GM19372 (cell line): Measurements from ENCODE around the gene DGKD.

ENCODE experiments used
- ATAC-seq: cut with Tn5 transposase; IDR thresholded peaks from one replicate; pipeline ENCODE4 v1.9.1; 2021; ENCODE audit warnings: mild to moderate bottlenecking, low read depth, moderate library complexity; ENCODE audit not compliant: unreplicated experiment

The DGKD gene

DNA sequence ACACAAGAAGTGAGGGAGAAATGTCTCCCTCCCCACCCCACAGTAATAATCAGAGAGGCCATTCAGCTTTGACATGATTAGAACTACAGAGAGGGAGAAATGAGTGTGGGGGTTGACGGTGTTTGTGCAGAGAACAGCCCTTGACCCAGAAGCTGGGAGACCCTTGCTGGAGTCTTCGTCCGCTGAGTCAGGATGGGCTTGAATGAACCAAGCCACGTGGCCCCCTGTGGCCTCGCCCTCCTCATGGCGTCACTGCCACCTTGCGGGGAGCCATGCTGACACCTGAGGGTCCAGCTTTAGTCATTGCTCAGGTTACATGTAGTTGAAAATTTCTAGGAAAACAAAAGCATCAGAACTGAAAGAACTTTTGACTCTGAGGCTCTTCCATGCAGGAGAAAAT is 101.2 kb downstream of the DGKD start:
- ATAC-seq: no peak

GRCh38 chr2:233456111-233456510 is 101.8 kb downstream of the DGKD start:
- no peak for ATAC-seq

GRCh38 chr2:233456934-233457333 is 102.6 kb downstream of the DGKD start:
- ATAC-seq: no peak

DNA sequence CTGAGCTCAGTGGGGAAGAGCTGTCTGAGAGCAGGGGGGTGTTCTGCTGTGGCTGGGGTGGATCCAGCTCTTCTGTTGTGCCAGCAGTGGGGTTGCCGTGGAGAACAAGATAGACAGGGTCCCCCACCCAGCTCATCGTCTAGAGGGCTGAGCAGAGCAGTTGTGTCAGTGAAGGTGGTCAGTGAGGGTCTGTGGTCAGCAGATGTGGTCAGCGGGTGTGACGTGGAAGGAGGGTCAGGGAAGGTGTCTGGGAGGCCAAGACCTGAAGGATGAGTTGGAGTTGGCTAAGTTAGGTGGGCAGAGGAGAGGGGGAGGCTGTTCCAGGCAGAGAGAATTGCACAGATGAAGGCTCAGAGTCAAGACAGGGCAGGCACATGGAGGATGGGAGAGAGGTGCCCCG is 103.1 kb downstream of the DGKD start:
- ATAC-seq: no peak

- no peak for ATAC-seq
Measured at GRCh38 chr2:233458031-233458610, 103.8 kb downstream of the DGKD start.

DNA sequence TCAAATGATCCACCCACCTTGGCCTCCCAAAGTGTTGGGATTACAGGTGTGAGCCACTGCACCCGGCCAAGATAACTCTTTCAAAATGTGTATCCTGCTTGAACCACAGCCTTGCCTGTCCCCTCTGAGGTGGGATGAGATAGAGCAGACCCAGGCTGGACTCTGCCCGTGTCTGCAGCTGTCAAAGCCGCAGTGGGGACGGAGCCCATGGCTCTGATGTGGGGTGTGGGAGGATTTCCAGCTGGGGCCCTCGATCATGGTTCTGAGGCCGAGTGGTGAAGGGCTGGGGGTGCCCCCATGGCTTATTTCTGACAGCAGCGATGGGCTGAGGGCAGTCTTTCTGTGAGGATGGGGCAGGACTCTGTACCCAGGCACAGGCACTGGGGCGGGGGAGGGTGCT is 104.5 kb downstream of the DGKD start:
- ATAC-seq: no peak

GRCh38 chr2:233459426-233459825 is 105.1 kb downstream of the DGKD start:
- ATAC-seq: no peak

- no peak for ATAC-seq
Measured at GRCh38 chr2:233460726-233461441, 106.6 kb downstream of the DGKD start.

DNA sequence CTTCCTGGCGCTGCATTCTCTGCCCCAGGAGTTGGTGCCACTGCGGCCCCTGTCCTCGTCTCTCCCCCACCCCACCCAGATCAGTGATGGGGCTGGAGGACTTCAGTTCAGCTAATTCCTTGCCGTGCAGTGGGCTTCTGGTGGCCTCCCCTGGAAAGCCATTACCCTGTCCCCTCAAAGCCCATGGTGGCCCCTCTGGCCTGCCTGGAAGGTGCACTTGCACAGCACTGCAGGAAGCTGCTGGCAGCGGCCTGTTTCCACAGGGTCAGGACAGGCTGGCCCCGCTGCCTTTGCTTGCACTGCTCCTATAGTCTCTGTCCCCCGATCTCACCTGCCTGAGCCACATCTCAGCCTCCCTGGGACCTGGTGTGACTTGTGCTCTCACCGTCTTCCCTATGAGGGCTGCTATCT is 107.2 kb downstream of the DGKD start:
- no peak for ATAC-seq

DNA sequence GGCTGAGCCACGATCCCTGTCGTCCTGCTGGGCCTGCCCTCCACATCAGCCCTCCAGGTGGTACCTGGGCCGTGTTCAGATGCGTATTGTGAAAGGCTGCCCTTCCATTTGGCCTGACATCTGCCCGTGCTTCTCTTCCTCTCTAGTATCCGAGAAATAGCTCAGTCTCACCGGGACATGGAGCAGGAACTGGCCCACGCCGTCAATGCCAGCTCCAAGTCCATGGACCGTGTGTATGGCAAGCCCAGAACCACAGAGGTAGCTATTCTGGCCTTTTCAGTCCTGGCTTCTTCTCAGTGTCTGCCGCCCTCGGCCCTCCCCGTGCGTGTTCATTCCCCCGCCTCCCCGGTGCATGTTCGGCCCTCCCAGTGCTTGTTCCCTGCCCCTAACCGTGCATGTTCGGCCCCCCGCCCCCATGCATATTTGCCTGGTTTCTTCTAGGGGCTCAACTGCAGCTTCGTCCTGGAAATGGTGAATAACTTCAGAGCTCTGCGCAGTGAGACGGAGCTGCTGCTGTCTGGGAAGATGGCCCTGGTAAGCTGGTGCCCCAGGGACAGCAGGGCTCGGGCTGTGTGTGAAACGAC is 108.0 kb downstream of the DGKD start:
- ATAC-seq: no peak

DNA sequence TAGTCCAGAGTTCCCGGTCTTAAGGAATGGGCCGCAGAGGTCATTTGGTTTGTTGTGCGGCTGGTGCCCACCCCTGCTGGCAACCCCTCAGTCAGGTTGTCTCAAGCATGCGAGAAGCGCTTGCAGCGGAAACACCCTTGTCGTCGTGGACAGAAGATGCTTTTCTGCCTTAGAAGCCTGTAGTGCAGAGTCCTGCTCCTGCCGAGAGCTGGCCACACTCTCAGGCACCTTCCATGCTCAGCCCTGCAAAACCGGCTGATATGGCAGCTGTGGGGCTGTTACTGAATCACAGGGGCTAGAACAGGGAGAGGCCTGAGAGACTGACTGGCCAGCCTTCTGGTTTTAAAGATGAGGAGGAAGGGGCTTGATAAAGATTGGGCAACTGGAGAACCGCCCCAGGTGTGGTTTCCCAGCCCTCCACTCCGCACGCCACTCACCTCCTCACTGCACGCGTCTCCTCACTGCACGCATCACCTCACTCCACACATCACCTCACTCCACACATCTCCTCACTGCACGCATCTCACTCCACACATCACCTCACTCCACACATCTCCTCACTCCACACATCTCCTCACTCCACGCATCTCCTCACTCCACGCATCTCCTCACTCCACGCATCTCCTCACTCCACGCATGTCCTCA is 108.7 kb downstream of the DGKD start:
- no peak for ATAC-seq

GRCh38 chr2:233463586-233463985 is 109.3 kb downstream of the DGKD start:
- ATAC-seq: no peak

DNA sequence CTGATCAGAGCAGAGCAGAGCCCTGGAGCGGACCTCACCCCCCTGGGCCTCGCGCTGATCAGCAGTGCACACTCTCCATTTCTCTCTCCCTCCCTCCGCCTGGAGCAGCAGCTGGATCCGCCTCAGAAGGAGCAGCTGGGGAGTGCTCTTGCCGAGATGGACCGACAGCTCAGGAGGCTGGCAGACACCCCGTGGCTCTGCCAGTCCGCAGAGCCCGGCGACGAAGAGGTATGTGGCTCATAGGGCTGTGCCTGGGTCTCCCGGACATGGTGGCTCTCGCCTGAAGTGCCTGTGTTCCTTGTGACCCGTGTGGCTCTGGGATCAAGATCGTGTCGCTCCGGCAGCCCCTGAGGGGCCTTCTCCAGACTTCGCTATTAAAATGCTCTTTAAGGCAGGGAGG is 109.8 kb downstream of the DGKD start:
- no peak for ATAC-seq

- ATAC-seq: no peak
Measured at GRCh38 chr2:233464531-233465240, 110.4 kb downstream of the DGKD start.

GRCh38 chr2:233466991-233467603 is 112.8 kb downstream of the DGKD start:
- ATAC-seq: no peak

DNA sequence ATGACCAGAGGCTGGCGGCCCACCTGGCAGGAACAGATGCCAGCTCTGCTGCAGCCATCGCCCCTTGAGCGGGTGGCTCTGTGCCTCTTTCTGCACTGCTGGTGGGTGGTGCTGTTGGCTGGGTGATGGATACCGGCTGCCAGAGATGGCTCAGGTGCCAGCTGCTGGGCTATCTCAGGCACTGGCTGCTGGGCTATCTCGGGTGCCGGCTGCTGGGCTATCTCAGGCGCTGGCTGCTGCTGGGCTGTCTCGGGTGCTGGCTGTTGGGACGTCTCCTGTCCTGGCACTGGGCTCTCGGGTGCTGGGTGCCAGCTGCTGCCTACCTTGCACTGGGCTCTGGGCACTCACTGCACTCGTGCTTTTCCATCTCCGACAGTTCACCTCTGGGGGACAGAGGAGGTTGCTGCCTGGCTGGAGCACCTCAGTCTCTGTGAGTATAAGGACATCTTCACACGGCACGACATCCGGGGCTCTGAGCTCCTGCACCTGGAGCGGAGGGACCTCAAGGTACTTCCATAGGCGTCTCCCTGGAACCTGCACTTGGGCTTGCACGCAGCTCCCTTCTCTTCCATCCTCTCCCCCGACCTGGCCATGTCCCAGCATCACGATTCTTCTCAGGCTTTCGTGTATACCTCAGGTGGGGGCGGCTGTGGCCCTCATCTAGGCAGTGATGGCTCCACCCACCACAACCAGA is 113.9 kb downstream of the DGKD start:
- no peak for ATAC-seq

DNA sequence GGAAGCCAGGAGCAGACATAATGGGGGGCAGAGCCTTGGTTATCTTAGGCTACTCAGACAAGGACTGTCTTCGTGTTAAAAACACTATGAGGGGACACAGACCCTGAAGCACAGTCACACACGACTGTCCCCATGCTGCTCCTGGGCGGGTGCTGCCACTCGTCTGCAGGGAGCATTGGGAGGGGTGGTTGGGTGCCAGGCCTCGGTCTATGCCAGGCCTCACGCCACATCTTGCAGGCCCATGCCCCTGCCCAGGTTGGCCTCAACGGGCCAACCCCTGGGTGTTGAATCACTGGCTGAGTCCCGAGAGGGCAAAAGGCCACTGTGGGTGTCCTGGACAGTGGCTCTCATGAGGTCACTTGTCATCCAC is 114.4 kb downstream of the DGKD start:
- no peak for ATAC-seq

DNA sequence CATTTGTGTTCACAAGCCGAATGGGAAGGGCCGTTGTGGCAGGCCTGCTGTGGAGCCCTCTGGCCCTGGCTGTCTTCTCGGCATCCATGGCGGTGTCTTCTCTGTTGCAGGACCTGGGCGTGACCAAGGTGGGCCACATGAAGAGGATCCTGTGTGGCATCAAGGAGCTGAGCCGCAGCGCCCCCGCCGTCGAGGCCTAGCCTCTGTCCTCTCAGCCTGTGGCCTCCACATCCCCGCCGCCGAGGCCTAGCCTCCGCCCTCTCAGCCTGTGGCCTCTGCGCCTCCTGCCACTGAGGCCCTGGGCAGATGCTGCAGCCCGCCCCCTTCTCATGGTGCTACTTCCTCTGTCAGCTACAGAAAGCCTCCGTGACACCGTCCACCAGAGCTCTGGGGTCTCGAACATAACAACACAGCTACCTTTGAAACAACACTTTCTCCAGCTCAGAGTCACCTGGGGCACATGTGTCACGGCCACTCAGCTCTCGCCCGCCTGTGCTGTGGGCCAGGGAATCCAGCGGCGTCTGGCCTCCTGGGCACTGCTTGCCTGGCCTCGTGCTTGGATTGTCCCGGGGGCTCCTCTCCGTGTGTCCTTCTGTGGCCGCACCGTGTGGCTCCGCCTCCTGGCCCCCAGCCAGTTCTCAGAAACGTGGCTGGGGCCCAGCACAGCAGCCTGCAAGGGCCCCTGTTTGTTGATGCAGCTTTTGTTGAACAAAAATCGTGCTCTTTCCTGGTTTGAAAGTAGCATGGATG is 115.1 kb downstream of the DGKD start:
- ATAC-seq: no peak

DNA sequence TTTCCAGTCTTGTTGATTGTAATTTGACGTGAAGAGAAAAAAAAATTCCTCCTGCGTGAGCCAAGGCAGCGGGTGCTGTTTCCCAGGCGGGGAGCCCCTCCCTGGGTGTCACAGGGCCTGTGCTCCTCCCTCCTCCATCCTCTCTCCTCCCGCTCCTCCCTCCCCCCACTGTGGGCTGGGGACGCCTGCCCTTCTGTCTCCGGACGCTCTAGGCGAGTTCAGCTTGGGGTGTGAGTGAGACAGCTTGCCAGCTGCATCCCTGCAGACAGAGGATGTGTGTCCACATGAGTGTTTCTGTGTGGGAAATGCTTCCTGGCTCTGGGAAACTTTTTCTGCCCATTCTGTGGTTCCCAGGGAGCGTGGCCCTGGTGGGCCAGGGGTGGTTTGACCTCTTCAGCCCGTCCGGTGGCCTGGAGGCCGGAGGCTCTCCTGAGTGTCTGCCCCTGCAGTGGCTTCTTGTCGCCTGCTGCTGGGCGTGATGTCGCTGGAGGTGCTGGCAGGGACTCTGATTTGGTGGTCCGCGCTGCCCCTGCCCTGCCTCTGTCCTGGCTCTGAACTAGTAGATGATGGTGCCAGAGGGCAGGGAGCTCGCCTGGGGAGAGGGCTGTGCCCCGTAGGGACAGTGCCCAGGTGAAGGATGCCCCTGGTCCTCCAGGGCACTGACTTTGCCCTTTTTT is 115.9 kb downstream of the DGKD start:
- ATAC-seq: no peak
